Pancreas (tissue), 10 donors: ENCODE data around the gene SUPT3H. TPM values are rescaled to one million over a fixed set of nuclear protein-coding genes. Genes with fewer than 3 reads are reported as not detected.
"Not testable (repeated sequence)": the region's sequence is repeated elsewhere in the genome, so short reads cannot be mapped to it uniquely, and the experiment has no call there.

ENCODE experiments used
- ATAC-seq, 4 donors: fragments of 200-7000 bp; cut with Tn5 transposase; one replicate each; pipeline versions ENCODE4 v1.8.0 to v1.9.1; 2020; ENCODE audit warnings: mild to moderate bottlenecking in 4 of 4, moderate library complexity in 4 of 4
- DNase-seq, 6 donors: peaks; one replicate each; pipeline ENCODE4 v3.0.0-alpha.2; 2020
- FAIRE-seq: peaks from 2 replicates; lab custom pipeline; 2012; peaks lifted over from hg19 to GRCh38; lab: Jason Lieb, UNC
- H3K27ac ChIP-seq, 4 donors: fragments of 200-600 bp; sonication (generic); 1 replicate in 3 of 4; 2 replicates in 1 of 4; pipeline versions ENCODE4 v1.5.0 to v1.8.0; 2020
- H3K27me3 ChIP-seq, 4 donors: fragments of 200-600 bp; one replicate each; pipeline ENCODE4 v1.8.0; 2021
- H3K36me3 ChIP-seq, 3 donors: fragments of 200-600 bp; sonication (generic) in 1 of 3; one replicate each; pipeline versions ENCODE4 v1.5.0 to v1.8.0; 2020 to 2021
- H3K4me1 ChIP-seq, 3 donors: fragments of 200-600 bp; one replicate each; pipeline ENCODE4 v1.8.0; 2021
- H3K4me3 ChIP-seq, 4 donors: fragments of 200-600 bp; sonication (generic) in 2 of 4; one replicate each; pipeline versions ENCODE4 v1.5.0 to v1.8.0; 2020 to 2021
- H3K9me3 ChIP-seq, 4 donors: fragments of 200-600 bp; one replicate each; pipeline ENCODE4 v1.8.0; 2021
- CTCF ChIP-seq, 4 donors: fragments of 200-600 bp; sonication (generic) in 3 of 4; IDR thresholded peaks; one replicate each; pipeline versions ENCODE4 v1.5.0 to v1.8.0; 2021; ENCODE audit warnings: antibody characterized with exemption in 4 of 4
- WGBS, 2 donors: extraction: QIAGEN DNeasy Blood & Tissue Kit; methylation state at CpG; one replicate each; pipeline ENCODE4 v1.1.7; 2013; 5-methylcytosine and 5-hydroxymethylcytosine counted together
- intact Hi-C, 3 donors: fragments of 100-400 bp; cut with DNase I; formaldehyde crosslinking; loops; one replicate each; pipeline versions ENCODE4 v1.11.1 to v1.14.2; 2022
- polyA plus RNA-seq, 2 donors: library from polyadenylated mRNA; stranded (reverse); fragments of 200-250 nt; gene quantifications; one replicate each; pipeline ENCODE4 v1.2.3, GENCODE V29; 2013
- total RNA-seq, 6 donors: library from RNA; stranded (reverse); fragmentation: NEBNext Ultra II Directional in 4 of 6; extraction: Animal tissue kit (Norgen Biotek cat#: 25700) in 4 of 6; gene quantifications; one replicate each; pipeline versions ENCODE4 v1.2.1 to v1.2.4, GENCODE V29; 2021 to 2023
- donor health status: healthy with polysubstance abuse.
- donor health status: DM: no; HTN: no; CAD: no; lungs with moderate emphysema.
- donor health status: DM: no; HTN: no; CAD: no.
- donor health status: control.
- donor health status: control.
- donor health status: Bipolar disorder and iron deficiency.
- donor health status: DM: yes; HTN: yes; CAD: no.
- donor health status: DM: no; HTN: no; CAD: no.
- donor health status: DM: no; HTN: no; CAD: no.
- donor health status: DM: yes; HTN: yes; CAD: no.

Gene SUPT3H
- total and polyA plus RNA-seq, 8 donors, result 3.6 to 8.0 (median 5.3) TPM

DNA sequence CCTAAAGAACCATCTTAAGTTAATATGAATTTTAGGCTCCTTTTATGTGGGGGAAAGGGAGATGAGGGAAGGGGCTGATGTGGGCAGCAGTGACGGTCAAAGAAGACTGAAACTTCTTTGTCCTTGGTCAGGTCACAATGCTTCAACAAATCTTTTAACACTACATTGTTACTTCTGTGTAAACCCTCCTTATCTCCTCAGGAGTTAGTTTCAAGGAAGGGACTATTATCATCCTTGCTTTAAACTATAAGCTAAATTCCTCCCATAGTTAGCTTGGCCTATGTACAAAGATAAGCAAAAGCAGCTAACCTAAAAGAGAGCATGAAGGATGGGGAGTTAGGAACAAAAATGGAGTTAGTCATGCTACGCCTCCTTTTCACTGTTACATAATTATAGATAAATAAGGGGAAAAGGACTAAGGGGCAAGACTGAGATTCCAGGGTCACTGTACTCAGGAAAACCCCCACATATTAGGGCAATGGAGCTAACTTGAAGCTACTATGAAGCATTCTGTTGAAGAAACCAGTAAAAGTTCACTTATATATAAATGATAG lies 222.3 kb downstream of the SUPT3H start:
- no peak for TF ChIP-seq CTCF (IDR thresholded peaks at IDR 0.05)

DNA sequence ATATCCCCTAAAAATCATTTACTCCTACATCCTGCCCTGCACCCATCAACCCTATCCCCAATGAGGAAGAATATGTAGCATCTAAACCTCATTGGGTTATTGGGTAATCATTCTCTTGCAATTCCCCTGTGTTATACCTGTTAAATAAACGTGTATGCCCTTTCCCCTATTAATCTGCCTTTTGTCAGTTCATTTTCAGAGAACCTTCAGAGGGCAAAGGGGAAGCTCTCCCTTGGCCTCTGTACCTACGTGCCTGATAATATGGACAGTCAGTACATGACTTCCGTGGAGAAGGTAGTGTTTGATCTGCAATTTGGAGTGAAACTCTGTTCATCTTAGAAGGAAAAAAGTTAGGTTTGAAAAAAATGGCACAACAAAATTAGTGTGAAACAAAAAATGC lies 223.1 kb downstream of the SUPT3H start:
- no peaks in the 10 kb centered on the region for H3K36me3 ChIP-seq
- H3K4me1 ChIP-seq, result no peaks in the 10 kb centered on the region
- intact Hi-C loops, result no loop called here
- ATAC-seq (no peak), DNase-seq (no peak), FAIRE-seq (no peak)
- H3K9me3 ChIP-seq, result no peaks in the 10 kb centered on the region
- no peak for TF ChIP-seq CTCF (IDR thresholded peaks at IDR 0.05)
- no peaks in the 10 kb centered on the region for H3K27me3 ChIP-seq
- 67 to 72% methylated on average over 3 of the region's 3 CpGs for WGBS, 2 donors
- H3K27ac ChIP-seq, result no peak overlapping the region
- no peak overlapping the region for H3K4me3 ChIP-seq

More for the DNA sequence above, 222.3 kb downstream of the SUPT3H start:
- Histone ChIP-seq H3K4me1 (no peaks in the 10 kb centered on the region), H3K9me3 (no peaks in the 10 kb centered on the region), H3K27me3 (no peaks in the 10 kb centered on the region), H3K4me3 (no peak overlapping the region), H3K36me3 (no peaks in the 10 kb centered on the region), H3K27ac (no peak overlapping the region)
- FAIRE-seq (no peak), ATAC-seq (no peak), DNase-seq (no peak)
- 94 to 98% methylated on average over 2 of the region's 2 CpGs for WGBS, 2 donors
- intact Hi-C loops, result no loop called here

DNA sequence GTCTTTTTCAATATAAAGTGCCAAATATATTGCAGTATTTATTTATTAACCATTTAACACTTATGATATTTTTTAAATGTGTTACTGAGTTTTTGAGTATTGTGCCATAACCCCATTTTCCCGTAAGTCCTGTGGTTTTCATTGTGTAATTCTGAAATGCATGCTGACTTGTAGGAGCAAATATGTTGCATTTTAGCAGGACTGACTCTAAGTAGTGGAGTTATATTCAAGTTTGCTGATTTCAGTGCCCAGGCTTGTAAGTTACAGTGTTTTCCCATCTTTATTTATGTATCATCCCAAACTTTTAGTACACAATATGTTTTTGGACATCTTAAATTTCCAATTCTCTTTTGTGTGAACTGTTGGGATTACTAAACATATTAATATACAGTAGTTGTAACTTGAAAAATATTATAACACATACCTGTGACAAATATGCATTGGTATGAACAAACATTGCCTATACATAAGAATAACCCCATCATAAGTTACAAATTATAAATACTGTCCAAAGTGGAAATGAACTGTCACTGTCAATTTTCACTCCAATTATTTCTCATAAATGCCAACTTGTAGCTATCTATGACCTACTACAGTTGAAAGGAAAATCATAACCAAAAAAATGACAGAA lies 228.9 kb downstream of the SUPT3H start:
- Histone ChIP-seq H3K4me3 (no peak overlapping the region), H3K36me3 (no peaks in the 10 kb centered on the region), H3K4me1 (no peaks in the 10 kb centered on the region), H3K27me3 (no peaks in the 10 kb centered on the region), H3K9me3 (no peaks in the 10 kb centered on the region), H3K27ac (no peak overlapping the region)
- WGBS, 2 donors, result 89 to 95% methylated on average over 1 of the region's 1 CpG
- FAIRE-seq, result no peak
- no peak for DNase-seq
- no peak for TF ChIP-seq CTCF (IDR thresholded peaks at IDR 0.05)
- no peak for ATAC-seq
- intact Hi-C loops, result no loop called here

GRCh38 chr6:45148278-45148677 lies 229.5 kb downstream of the SUPT3H start:
- FAIRE-seq, result no peak
- 84 to 94% methylated on average over 1 of the region's 1 CpG for WGBS, 2 donors
- Histone ChIP-seq H3K4me3 (no peak overlapping the region), H3K27ac (no peak overlapping the region), H3K27me3 (no peaks in the 10 kb centered on the region), H3K9me3 (no peaks in the 10 kb centered on the region), H3K4me1 (no peaks in the 10 kb centered on the region), H3K36me3 (no peaks in the 10 kb centered on the region)
- no peak for ATAC-seq
- TF ChIP-seq CTCF (IDR thresholded peaks at IDR 0.05), result no peak
- intact Hi-C loops, result no loop called here
- no peak for DNase-seq

GRCh38 chr6:45145658-45146057 lies 232.1 kb downstream of the SUPT3H start:
- intact Hi-C loops, H3K4me1 ChIP-seq, ATAC-seq, DNase-seq, H3K27me3 ChIP-seq, FAIRE-seq, H3K27ac ChIP-seq, H3K36me3 ChIP-seq, H3K4me3 ChIP-seq, H3K9me3 ChIP-seq: not testable (repeated sequence)
- 79 to 90% methylated on average over 3 of the region's 3 CpGs for WGBS, 2 donors
